Endodermal cell (in vitro differentiated cells): ENCODE data around the gene TKFC. TPM values are rescaled to one million over a fixed set of nuclear protein-coding genes. Genes with fewer than 3 reads are reported as not detected.

Experiments used
- DNase-seq: peaks from one replicate; pipeline ENCODE4 v3.0.0-alpha.2; 2017
- H3K27ac ChIP-seq: 2 replicates; pipeline ENCODE4 v1.5.1; 2013; ENCODE audit warnings: mild to moderate bottlenecking, low read depth, low read length, moderate library complexity
- H3K27me3 ChIP-seq: 2 replicates; pipeline ENCODE4 v1.6.1; 2013; ENCODE audit warnings: mild to moderate bottlenecking, low read length, moderate library complexity; ENCODE audit not compliant: insufficient read depth, control insufficient read depth, poor library complexity, severe bottlenecking
- H3K36me3 ChIP-seq: 2 replicates; pipeline ENCODE4 v1.7.0; 2013; ENCODE audit warnings: mild to moderate bottlenecking, low read length, moderate library complexity; ENCODE audit not compliant: control insufficient read depth, insufficient read depth
- H3K4me1 ChIP-seq: one replicate; pipeline ENCODE4 v1.7.0; 2013; ENCODE audit warnings: low read length; ENCODE audit not compliant: control insufficient read depth, insufficient read depth
- H3K4me3 ChIP-seq: 2 replicates; pipeline ENCODE4 v1.5.1; 2013; ENCODE audit warnings: mild to moderate bottlenecking, low read length, moderate library complexity
- H3K9ac ChIP-seq: 2 replicates; pipeline ENCODE4 v1.6.1; 2013; ENCODE audit warnings: mild to moderate bottlenecking, low read length, moderate library complexity; ENCODE audit not compliant: poor library complexity, severe bottlenecking; ENCODE audit errors: extremely low read depth
- H3K9me3 ChIP-seq: 2 replicates; pipeline ENCODE4 v1.6.1; 2013; ENCODE audit warnings: mild to moderate bottlenecking, low read length, moderate library complexity; ENCODE audit not compliant: control insufficient read depth
- H3K27ac Mint-ChIP-seq: 2 replicates; pipeline ENCODE4 v1.8.0; 2020; ENCODE audit warnings: mixed read lengths
- H3K27me3 Mint-ChIP-seq: 2 replicates; pipeline ENCODE4 v1.8.0; 2021; ENCODE audit warnings: mild to moderate bottlenecking, mixed read lengths; ENCODE audit not compliant: insufficient read depth
- H3K36me3 Mint-ChIP-seq: 2 replicates; pipeline ENCODE4 v1.8.0; 2020; ENCODE audit warnings: low read depth, mixed read lengths
- H3K4me1 Mint-ChIP-seq: 2 replicates; pipeline ENCODE4 v1.8.0; 2020; ENCODE audit warnings: mixed read lengths
- H3K4me3 Mint-ChIP-seq: 2 replicates; pipeline ENCODE4 v1.8.0; 2020; ENCODE audit warnings: mild to moderate bottlenecking, moderate library complexity, mixed read lengths
- H3K9me3 Mint-ChIP-seq: 2 replicates; pipeline ENCODE4 v1.8.0; 2020; ENCODE audit warnings: mild to moderate bottlenecking, mixed read lengths
- WGBS, 2 experiments: methylation state at CpG; one replicate each; pipeline versions ENCODE4 v1.1.5 to v1.1.7; 2013; ENCODE audit warnings: missing lambda C conversion rate in 2 of 2, mixed read lengths in 1 of 2; ENCODE audit not compliant: insufficient coverage in 1 of 2, insufficient read length in 1 of 2; 5-methylcytosine and 5-hydroxymethylcytosine counted together
- total RNA-seq, 2 donors: library from RNA; stranded (reverse); fragmentation: NEBNext Ultra II Directional in 1 of 2; extraction: Animal tissue kit (Norgen Biotek cat#: 25700) in 1 of 2; gene quantifications; 2 replicates in 1 of 2; 3 replicates in 1 of 2; pipeline ENCODE4 v1.2.1, GENCODE V29; 2021
- TF ChIP-seq, protein P1 (sequence below): fragments of 200-600 bp; sonication (generic); conservative IDR thresholded peaks from 2 replicates; pipeline ENCODE4 v1.5.0; 2021; ENCODE audit warnings: antibody characterized with exemption, mild to moderate bottlenecking

Gene TKFC
- total RNA-seq, 2 donors from 2014 or later = 93.7 to 116 TPM

DNA sequence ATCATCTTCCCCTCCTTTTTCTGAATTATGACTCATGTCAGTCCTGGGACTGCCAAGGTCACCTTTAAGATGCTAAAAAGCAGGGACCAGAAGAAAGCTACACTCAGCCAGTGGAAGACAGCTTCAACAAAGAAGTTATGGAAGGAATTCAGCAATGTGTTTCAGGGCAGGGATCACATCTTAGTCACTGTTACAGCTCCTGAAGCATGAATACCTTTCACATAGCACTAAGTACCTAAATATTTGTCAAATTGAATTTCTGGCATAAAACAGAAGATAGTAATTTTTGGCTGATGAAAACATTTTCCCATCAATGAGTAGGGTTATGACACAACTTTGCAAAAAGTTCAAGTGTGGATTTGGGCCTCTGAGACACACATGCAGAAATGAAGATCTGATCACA lies 5.4 kb upstream of the TKFC start:
- no peak overlapping the region for H3K27ac ChIP-seq
- no peaks in the 10 kb centered on the region for H3K27me3 ChIP-seq
- peaks cover 57% of the 10 kb centered on the region for H3K36me3 Mint-ChIP-seq

GRCh38 chr11:61328351-61328750 lies 4.7 kb upstream of the TKFC start:
- TF ChIP-seq, protein P1, sequence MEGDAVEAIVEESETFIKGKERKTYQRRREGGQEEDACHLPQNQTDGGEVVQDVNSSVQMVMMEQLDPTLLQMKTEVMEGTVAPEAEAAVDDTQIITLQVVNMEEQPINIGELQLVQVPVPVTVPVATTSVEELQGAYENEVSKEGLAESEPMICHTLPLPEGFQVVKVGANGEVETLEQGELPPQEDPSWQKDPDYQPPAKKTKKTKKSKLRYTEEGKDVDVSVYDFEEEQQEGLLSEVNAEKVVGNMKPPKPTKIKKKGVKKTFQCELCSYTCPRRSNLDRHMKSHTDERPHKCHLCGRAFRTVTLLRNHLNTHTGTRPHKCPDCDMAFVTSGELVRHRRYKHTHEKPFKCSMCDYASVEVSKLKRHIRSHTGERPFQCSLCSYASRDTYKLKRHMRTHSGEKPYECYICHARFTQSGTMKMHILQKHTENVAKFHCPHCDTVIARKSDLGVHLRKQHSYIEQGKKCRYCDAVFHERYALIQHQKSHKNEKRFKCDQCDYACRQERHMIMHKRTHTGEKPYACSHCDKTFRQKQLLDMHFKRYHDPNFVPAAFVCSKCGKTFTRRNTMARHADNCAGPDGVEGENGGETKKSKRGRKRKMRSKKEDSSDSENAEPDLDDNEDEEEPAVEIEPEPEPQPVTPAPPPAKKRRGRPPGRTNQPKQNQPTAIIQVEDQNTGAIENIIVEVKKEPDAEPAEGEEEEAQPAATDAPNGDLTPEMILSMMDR = no peak
- Histone ChIP-seq H3K4me1 (peaks cover 7% of the 10 kb centered on the region), H3K27me3 (no peaks in the 10 kb centered on the region), H3K9me3 (no peaks in the 10 kb centered on the region), H3K4me3 (no peak overlapping the region), H3K27ac (no peak overlapping the region), H3K36me3 (peaks cover 64% of the 10 kb centered on the region), H3K9ac (no peak overlapping the region)
- H3K36me3 Mint-ChIP-seq = peaks cover 50% of the 10 kb centered on the region
- H3K27ac Mint-ChIP-seq = no peak overlapping the region
- H3K4me1 Mint-ChIP-seq = peaks cover 26% of the 10 kb centered on the region
- H3K4me3 Mint-ChIP-seq = no peak overlapping the region
- 95 to 96% methylated on average over 9 of the region's 9 CpGs for WGBS, 2 experiments
- no peaks in the 10 kb centered on the region for H3K9me3 Mint-ChIP-seq
- H3K27me3 Mint-ChIP-seq = no peaks in the 10 kb centered on the region
- no peak for DNase-seq

More for the DNA sequence above, 5.4 kb upstream of the TKFC start:
- Mint-ChIP-seq H3K9me3 (no peaks in the 10 kb centered on the region), H3K4me1 (peaks cover 26% of the 10 kb centered on the region), H3K27ac (no peak overlapping the region), H3K4me3 (no peak overlapping the region), H3K27me3 (no peaks in the 10 kb centered on the region)
- H3K9me3 ChIP-seq = no peaks in the 10 kb centered on the region
- TF ChIP-seq, protein P1 = no peak
- H3K36me3 ChIP-seq = peaks cover 71% of the 10 kb centered on the region
- peaks cover 7% of the 10 kb centered on the region for H3K4me1 ChIP-seq
- no peak overlapping the region for H3K9ac ChIP-seq
- no peak for DNase-seq
- H3K4me3 ChIP-seq = no peak overlapping the region

DNA sequence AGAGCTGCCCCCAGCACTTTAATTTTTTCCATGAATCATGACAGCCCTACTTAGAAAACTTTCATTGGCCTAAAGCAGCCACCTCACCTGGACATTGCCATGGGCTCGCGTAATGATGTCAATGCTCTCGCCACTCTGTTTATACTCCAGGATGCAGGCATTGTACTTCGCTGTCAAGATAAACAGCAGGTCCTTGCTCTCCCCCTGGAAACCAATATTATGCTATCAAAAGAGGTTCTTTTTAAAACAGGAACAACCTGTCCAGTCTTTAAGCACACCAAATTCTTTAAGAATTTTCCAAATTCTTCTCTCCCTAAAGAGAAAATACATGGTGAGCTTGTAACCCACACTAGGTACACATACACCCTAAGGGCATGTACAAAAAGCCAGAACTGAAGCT lies 3.2 kb upstream of the TKFC start:
- H3K27me3 Mint-ChIP-seq = no peaks in the 10 kb centered on the region
- Histone ChIP-seq H3K36me3 (peaks cover 53% of the 10 kb centered on the region), H3K9ac (no peak overlapping the region), H3K27me3 (no peaks in the 10 kb centered on the region), H3K27ac (no peak overlapping the region), H3K4me3 (no peak overlapping the region), H3K4me1 (peaks cover 12% of the 10 kb centered on the region), H3K9me3 (no peaks in the 10 kb centered on the region)
- H3K36me3 Mint-ChIP-seq = peaks cover 39% of the 10 kb centered on the region
- H3K4me1 Mint-ChIP-seq = peaks cover 33% of the 10 kb centered on the region
- WGBS, 2 experiments = 94 to 100% methylated on average over 4 of the region's 4 CpGs
- H3K4me3 Mint-ChIP-seq = no peak overlapping the region
- TF ChIP-seq, protein P1 = no peak
- DNase-seq = no peak
- H3K27ac Mint-ChIP-seq = no peak overlapping the region
- no peaks in the 10 kb centered on the region for H3K9me3 Mint-ChIP-seq
